Loucy (cell line): Measurements from ENCODE around the gene PLAC1.

Source experiments
- H2AFZ ChIP-seq: fragments of 200-600 bp; sonication (generic); 2 replicates; pipeline ENCODE4 v1.6.0; 2016; ENCODE audit warnings: antibody characterized with exemption, mild to moderate bottlenecking, low read length, moderate library complexity
- H3F3A ChIP-seq: fragments of 200-600 bp; 2 replicates; pipeline ENCODE4 v1.6.0; 2016; ENCODE audit warnings: antibody characterized with exemption, low read depth, mild to moderate bottlenecking
- H3K27me3 ChIP-seq: fragments of 200-600 bp; sonication (generic); 2 replicates; pipeline ENCODE4 v1.6.1; 2014; ENCODE audit warnings: low read length, mild to moderate bottlenecking; ENCODE audit not compliant: insufficient read depth, poor library complexity, severe bottlenecking
- H3K36me3 ChIP-seq: fragments of 200-600 bp; sonication (generic); 2 replicates; pipeline ENCODE4 v1.6.1; 2016; ENCODE audit warnings: low read length; ENCODE audit not compliant: insufficient read depth
- H3K4me1 ChIP-seq: fragments of 200-600 bp; sonication (generic); 2 replicates; pipeline ENCODE4 v1.5.1; 2014; ENCODE audit warnings: low read length, mild to moderate bottlenecking; ENCODE audit not compliant: insufficient read depth, poor library complexity, severe bottlenecking
- H3K4me2 ChIP-seq: fragments of 200-600 bp; sonication (generic); 2 replicates; pipeline ENCODE4 v1.6.0; 2014; ENCODE audit warnings: antibody characterized with exemption, low read length, low read depth, mild to moderate bottlenecking; ENCODE audit not compliant: poor library complexity, severe bottlenecking
- H3K4me3 ChIP-seq: fragments of 200-600 bp; sonication (generic); 2 replicates; pipeline ENCODE4 v1.5.1; 2014; ENCODE audit warnings: low read length, mild to moderate bottlenecking, mixed read lengths; ENCODE audit not compliant: poor library complexity, severe bottlenecking
- H3K79me2 ChIP-seq: fragments of 200-600 bp; sonication (generic); 2 replicates; pipeline ENCODE4 v1.6.1; 2014; ENCODE audit warnings: low read length; ENCODE audit not compliant: insufficient read depth
- H3K9ac ChIP-seq: fragments of 200-600 bp; sonication (generic); 2 replicates; pipeline ENCODE4 v1.6.0; 2014; ENCODE audit warnings: mild to moderate bottlenecking, low read depth, low read length, moderate library complexity; ENCODE audit not compliant: poor library complexity, severe bottlenecking
- H3K9me2 ChIP-seq: fragments of 200-600 bp; sonication (generic); replicated peaks from 2 replicates; pipeline ENCODE4 v1.6.1; 2016; ENCODE audit warnings: low read depth, low read length, mixed read lengths
- H3K9me3 ChIP-seq: fragments of 200-600 bp; sonication (generic); 2 replicates; pipeline ENCODE4 v1.6.1; 2014; ENCODE audit warnings: mild to moderate bottlenecking, antibody characterized with exemption, low read length, low read depth; ENCODE audit not compliant: insufficient read depth
- H4K20me1 ChIP-seq: fragments of 200-600 bp; sonication (generic); 2 replicates; pipeline ENCODE4 v1.6.0; 2014; ENCODE audit warnings: antibody characterized with exemption, low read length, mild to moderate bottlenecking; ENCODE audit not compliant: insufficient read depth, poor library complexity, severe bottlenecking
- CTCF ChIP-seq: fragments of 200-600 bp; sonication (generic); conservative IDR thresholded peaks from 2 replicates; pipeline ENCODE4 v1.5.1; 2014; ENCODE audit warnings: mild to moderate bottlenecking, antibody characterized with exemption, low read length
- EZH2phosphoT487 ChIP-seq: fragments of 200-600 bp; IDR thresholded peaks from 2 replicates; pipeline ENCODE4 v1.6.1; 2018; ENCODE audit warnings: antibody characterized with exemption, mild to moderate bottlenecking, moderate library complexity, borderline replicate concordance

Gene PLAC1

GRCh38 chrX:134554291-134554690 is 104.0 kb downstream of the PLAC1 start:
- no peak overlapping the region for H2AFZ ChIP-seq
- H3K4me1 ChIP-seq, result peaks cover 13% of the 10 kb centered on the region
- no peak overlapping the region for H3K4me3 ChIP-seq
- 0 out of 2 replicates have a peak, but pooled peaks cover 4% of the 10 kb centered on the region for H3K79me2 ChIP-seq
- H3K4me2 ChIP-seq, result no peak overlapping the region
- H3K36me3 ChIP-seq, result no peaks in the 10 kb centered on the region
- no peak overlapping the region for H3K9ac ChIP-seq
- no peaks in the 10 kb centered on the region for H3K9me3 ChIP-seq
- no peaks in the 10 kb centered on the region for H4K20me1 ChIP-seq
- H3K9me2 ChIP-seq, result no peaks in the 10 kb centered on the region
- no peak for TF ChIP-seq EZH2phosphoT487
- no peak for TF ChIP-seq CTCF
- no peaks in the 10 kb centered on the region for H3K27me3 ChIP-seq
- H3F3A ChIP-seq, result no peaks in the 10 kb centered on the region

- no peak overlapping the region for H3K4me2 ChIP-seq
- no peak overlapping the region for H3K9ac ChIP-seq
- H3F3A ChIP-seq, result no peaks in the 10 kb centered on the region
- peaks cover 22% of the 10 kb centered on the region for H3K4me1 ChIP-seq
- H3K27me3 ChIP-seq, result no peaks in the 10 kb centered on the region
- no peak overlapping the region for H2AFZ ChIP-seq
- no peaks in the 10 kb centered on the region for H3K9me2 ChIP-seq
- peaks cover 19% of the 10 kb centered on the region for H3K79me2 ChIP-seq
- no peak for TF ChIP-seq CTCF
- TF ChIP-seq EZH2phosphoT487, result no peak
- H3K4me3 ChIP-seq, result no peak overlapping the region
- no peaks in the 10 kb centered on the region for H3K36me3 ChIP-seq
- H3K9me3 ChIP-seq, result no peaks in the 10 kb centered on the region
- no peaks in the 10 kb centered on the region for H4K20me1 ChIP-seq
Observed at GRCh38 chrX:134552351-134552750, 105.9 kb downstream of the PLAC1 start.

- H3K9me3 ChIP-seq, result no peaks in the 10 kb centered on the region
- peak overlapping the region; percentile 94 for H3K4me3 ChIP-seq
- peak overlapping the region; percentile 96 for H3K9ac ChIP-seq
Observed at GRCh38 chrX:134551376-134552048, 106.8 kb downstream of the PLAC1 start.

More at GRCh38 chrX:134551376-134552048, 106.8 kb downstream of the PLAC1 start:
- H2AFZ ChIP-seq, result peak overlapping the region; percentile 77
- H3K79me2 ChIP-seq, result peaks cover 28% of the 10 kb centered on the region
- H3K36me3 ChIP-seq, result no peaks in the 10 kb centered on the region
- H3K27me3 ChIP-seq, result no peaks in the 10 kb centered on the region
- H3F3A ChIP-seq, result no peaks in the 10 kb centered on the region
- no peaks in the 10 kb centered on the region for H4K20me1 ChIP-seq
- TF ChIP-seq CTCF (no peak), EZH2phosphoT487 (no peak)
- H3K4me1 ChIP-seq, result peaks cover 23% of the 10 kb centered on the region
- no peaks in the 10 kb centered on the region for H3K9me2 ChIP-seq
- H3K4me2 ChIP-seq, result peak overlapping the region; percentile 95
